Renal cortex interstitium (tissue), 11 donors: Measurements from ENCODE around the gene OLIG3. TPM values are rescaled to one million over a fixed set of nuclear protein-coding genes. Genes with fewer than 3 reads are reported as not detected.

Experiments used
- DNase-seq, 11 donors: peaks; one replicate each; pipeline ENCODE4 v3.0.0-alpha.2; 2013; ENCODE audit warnings: low read depth in 9 of 11, low spot score in 4 of 11; ENCODE audit errors: extremely low read depth in 1 of 11
- polyA plus RNA-seq, 3 donors: library from polyadenylated mRNA; unstranded; fragments of 120-200 nt; gene quantifications; one replicate each; pipeline ENCODE4 v1.2.1, GENCODE V29; 2013; ENCODE audit not compliant: insufficient read length in 3 of 3

The OLIG3 gene
- polyA plus RNA-seq, 3 donors, result not detected

- DNase-seq, result no peak
Measured at GRCh38 chr6:137486416-137486815, 7.8 kb downstream of the OLIG3 start.

GRCh38 chr6:137480431-137480830 lies 13.8 kb downstream of the OLIG3 start:
- no peak for DNase-seq

- DNase-seq, result no peak
Measured at GRCh38 chr6:137475103-137475502, 19.1 kb downstream of the OLIG3 start.

GRCh38 chr6:137473598-137473997 lies 20.6 kb downstream of the OLIG3 start:
- DNase-seq, result no peak

- DNase-seq, result no peak
Measured at GRCh38 chr6:137472641-137473137, 21.5 kb downstream of the OLIG3 start.

GRCh38 chr6:137471986-137472385 lies 22.2 kb downstream of the OLIG3 start:
- no peak for DNase-seq

GRCh38 chr6:137471497-137471896 lies 22.7 kb downstream of the OLIG3 start:
- no peak for DNase-seq

GRCh38 chr6:137467211-137467610 lies 27.0 kb downstream of the OLIG3 start:
- DNase-seq, result no peak

GRCh38 chr6:137465378-137466009 lies 28.7 kb downstream of the OLIG3 start:
- DNase-seq, result no peak

GRCh38 chr6:137452333-137452894 lies 41.8 kb downstream of the OLIG3 start:
- DNase-seq, result no peak

GRCh38 chr6:137443901-137444300 lies 50.3 kb downstream of the OLIG3 start:
- no peak for DNase-seq
